Esophagus squamous epithelium (tissue), 4 donors: ENCODE measurements around the gene LRRC61.

Experiments
- CTCF ChIP-seq, 6 experiments: fragments of 450-650 bp in 4 of 6; fragments of 200-600 bp in 2 of 6; sonication (generic) in 2 of 6; IDR thresholded peaks; one replicate each; pipeline ENCODE4 v1.5.1; 2016 to 2019; ENCODE audit warnings: antibody characterized with exemption in 6 of 6, mild to moderate bottlenecking in 4 of 6, moderate library complexity in 4 of 6
- POLR2A ChIP-seq, 4 donors: fragments of 450-650 bp; IDR thresholded peaks; one replicate each; pipeline ENCODE4 v1.6.1; 2017; ENCODE audit warnings: antibody characterized with exemption in 4 of 4, mild to moderate bottlenecking in 4 of 4, moderate library complexity in 3 of 4

DNA sequence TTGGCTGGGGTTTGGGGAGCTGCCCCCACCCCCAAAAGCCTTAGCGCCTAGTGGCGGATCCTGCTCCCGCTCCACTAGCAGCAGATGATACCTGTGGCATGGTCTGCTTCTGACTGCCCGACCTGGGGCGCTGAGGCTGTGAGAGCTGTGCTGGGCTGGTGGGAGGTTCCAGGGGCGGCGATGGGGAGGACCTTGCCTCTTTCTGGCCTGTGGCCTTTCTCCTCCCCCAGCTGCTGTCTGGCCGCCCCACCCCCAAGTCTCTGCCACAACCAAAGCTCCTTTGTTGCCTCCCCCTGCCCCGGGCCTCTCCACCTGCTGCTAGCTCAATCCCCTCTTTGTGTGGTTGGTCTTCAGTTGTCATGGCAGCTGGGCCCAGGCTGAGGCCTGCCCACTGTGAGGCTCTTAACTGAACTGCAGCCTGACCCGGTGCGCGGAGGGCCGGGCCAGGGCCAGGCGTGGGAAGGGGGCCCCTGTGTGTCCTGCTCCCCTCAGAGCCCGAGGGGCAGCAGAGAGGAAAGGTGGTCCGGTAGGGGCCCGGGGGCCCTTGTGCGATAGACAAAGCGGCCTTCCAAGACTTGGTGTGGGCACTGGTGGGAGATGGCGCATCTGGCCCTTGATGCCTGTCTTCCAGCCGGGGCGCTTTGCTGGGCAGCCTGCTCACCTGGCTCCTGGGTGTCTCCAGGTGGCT lies 60.7 kb downstream of the LRRC61 start:
- TF ChIP-seq POLR2A (IDR thresholded peaks at IDR 0.05) (no peak), CTCF (IDR thresholded peaks at IDR 0.05) (no peak)
